HEK293 (cell line): Measurements from ENCODE around the gene ELOVL5.

Experiments used
- CTCF ChIA-PET: fragments of 350-600 bp; formaldehyde crosslinking; extraction: SDS; loops from one replicate; lab custom pipeline; 2021; ENCODE audit warnings: antibody characterized with exemption; lab: Yijun Ruan, JAX
- POLR2A ChIA-PET: fragments of 300-600 bp; formaldehyde crosslinking; extraction: SDS; loops from one replicate; lab custom pipeline; 2020; ENCODE audit warnings: antibody characterized with exemption, inconsistent platforms; lab: Yijun Ruan, JAX
- H3K27ac ChIP-seq: fragments of 200-500 bp; sonication (Bioruptor generic); 2 replicates; pipeline ENCODE4 v1.5.1; 2014; ENCODE audit warnings: low read depth, low read length, control low read depth, inconsistent platforms; ENCODE audit errors: extremely low read depth
- H3K36me3 ChIP-seq, 2 experiments: fragments of 200-500 bp in 1 of 2; sonication (Bioruptor generic) in 1 of 2; 1 replicate in 1 of 2; 2 replicates in 1 of 2; pipeline ENCODE4 v1.5.1; 2014 to 2017; ENCODE audit warnings: inconsistent platforms in 2 of 2, low read length in 2 of 2; ENCODE audit not compliant: control insufficient read depth in 2 of 2, insufficient read depth in 1 of 2
- H3K4me1 ChIP-seq: fragments of 200-500 bp; sonication (Bioruptor generic); 2 replicates; pipeline ENCODE4 v1.5.1; 2014; ENCODE audit warnings: mild to moderate bottlenecking, low read length, inconsistent platforms; ENCODE audit not compliant: control insufficient read depth, insufficient read depth
- H3K4me3 ChIP-seq: 2 replicates; pipeline ENCODE4 v1.5.1; 2011; ENCODE audit warnings: low read depth, mild to moderate bottlenecking, control low read depth, low read length, moderate library complexity
- H3K9me3 ChIP-seq: fragments of 200-500 bp; sonication (Bioruptor generic); 2 replicates; pipeline ENCODE4 v1.5.1; 2014; ENCODE audit warnings: low read depth, low read length, inconsistent platforms; ENCODE audit not compliant: control insufficient read depth, insufficient read depth
- ELK4 ChIP-seq: IDR thresholded peaks from 2 replicates; pipeline ENCODE4 v1.6.1; 2011; ENCODE audit warnings: mild to moderate bottlenecking, low read depth, low read length, borderline replicate concordance
- FEZF1 ChIP-seq: fragments of 450-650 bp; formaldehyde crosslinking; IDR thresholded peaks from 2 replicates; pipeline ENCODE4 v1.5.1; 2016; ENCODE audit warnings: missing biosample characterization, missing genetic modification characterization
- GFI1B ChIP-seq: fragments of 450-650 bp; formaldehyde crosslinking; IDR thresholded peaks from 2 replicates; pipeline ENCODE4 v1.5.1; 2016; ENCODE audit warnings: missing biosample characterization, missing genetic modification characterization
- OSR2 ChIP-seq: fragments of 450-650 bp; formaldehyde crosslinking; IDR thresholded peaks from 2 replicates; pipeline ENCODE4 v1.5.1; 2016; ENCODE audit warnings: missing biosample characterization, missing genetic modification characterization
- PRDM2 ChIP-seq: fragments of 450-650 bp; formaldehyde crosslinking; IDR thresholded peaks from 2 replicates; pipeline ENCODE4 v1.5.1; 2016; ENCODE audit warnings: missing biosample characterization, missing genetic modification characterization, borderline replicate concordance
- SCRT2 ChIP-seq: fragments of 450-650 bp; formaldehyde crosslinking; IDR thresholded peaks from 2 replicates; pipeline ENCODE4 v1.5.1; 2016; ENCODE audit warnings: missing biosample characterization, missing genetic modification characterization
- ZBTB1 ChIP-seq: fragments of 450-650 bp; formaldehyde crosslinking; IDR thresholded peaks from 2 replicates; pipeline ENCODE4 v1.5.1; 2016; ENCODE audit warnings: missing biosample characterization, missing genetic modification characterization
- ZBTB26 ChIP-seq: fragments of 450-650 bp; formaldehyde crosslinking; optimal IDR thresholded peaks from 2 replicates; pipeline ENCODE3; 2016; ENCODE audit warnings: missing biosample characterization, mild to moderate bottlenecking, missing genetic modification characterization
- ZNF138 ChIP-seq: fragments of 450-650 bp; formaldehyde crosslinking; IDR thresholded peaks from 2 replicates; pipeline ENCODE4 v1.5.1; 2016; ENCODE audit warnings: missing biosample characterization, missing genetic modification characterization, borderline replicate concordance
- ZNF350 ChIP-seq: fragments of 450-650 bp; formaldehyde crosslinking; IDR thresholded peaks from 2 replicates; pipeline ENCODE4 v1.5.0; 2017; ENCODE audit warnings: missing biosample characterization, mild to moderate bottlenecking, missing genetic modification characterization
- ZNF426 ChIP-seq: fragments of 450-650 bp; formaldehyde crosslinking; IDR thresholded peaks from 2 replicates; pipeline ENCODE4 v1.5.1; 2017; ENCODE audit warnings: missing biosample characterization, missing genetic modification characterization, mild to moderate bottlenecking, inconsistent platforms, moderate library complexity
- ZNF529 ChIP-seq: fragments of 450-650 bp; formaldehyde crosslinking; IDR thresholded peaks from 2 replicates; pipeline ENCODE4 v1.5.1; 2017; ENCODE audit warnings: missing genetic modification characterization, missing biosample characterization; ENCODE audit not compliant: insufficient replicate concordance
- ZNF701 ChIP-seq: fragments of 450-650 bp; formaldehyde crosslinking; IDR thresholded peaks from 2 replicates; pipeline ENCODE4 v1.5.1; 2016; ENCODE audit warnings: missing biosample characterization, missing genetic modification characterization
- ZNF843 ChIP-seq: fragments of 450-650 bp; formaldehyde crosslinking; IDR thresholded peaks from 2 replicates; pipeline ENCODE4 v1.5.1; 2016; ENCODE audit warnings: missing biosample characterization, missing genetic modification characterization

Gene ELOVL5

GRCh38 chr6:53338304-53338703 lies 10.4 kb downstream of the ELOVL5 start:
- CTCF ChIA-PET = interaction anchor here (0.6 to 1.2 kb wide), 6 partner anchors 9 to 167 kb away, joined by 3 to 4 read pairs (median 3); no protein-coding TSS in a partner anchor
- Histone ChIP-seq H3K9me3 (no peaks in the 10 kb centered on the region), H3K4me3 (no peak overlapping the region), H3K4me1 (peaks cover 9% of the 10 kb centered on the region), H3K36me3 (peaks cover 0 to 5% of the 10 kb centered on the region in 2 experiments; a peak in 1 of 3 replicates), H3K27ac (no peak overlapping the region)
- POLR2A ChIA-PET = no interaction called here
- TF ChIP-seq PRDM2 (tag by site-specific recombination) (no peak), ZBTB1 (no peak), ZBTB26 (tag by site-specific recombination) (no peak), ZNF426 (no peak), ZNF529 (tag by site-specific recombination) (no peak), ZNF701 (tag by site-specific recombination) (no peak), ELK4 (no peak), FEZF1 (tag by site-specific recombination) (no peak), ZNF843 (tag by site-specific recombination) (no peak), GFI1B (tag by site-specific recombination) (no peak), OSR2 (tag by site-specific recombination) (no peak)
- TF ChIP-seq, all 188 proteins: peak for 0

- Histone ChIP-seq H3K36me3 (peaks cover 0 to 5% of the 10 kb centered on the region in 2 experiments; a peak in 1 of 3 replicates), H3K27ac (no peak overlapping the region), H3K9me3 (no peaks in the 10 kb centered on the region), H3K4me1 (peaks cover 7% of the 10 kb centered on the region), H3K4me3 (no peak overlapping the region)
- POLR2A ChIA-PET = no interaction called here
- CTCF ChIA-PET = interaction anchor here (0.6 to 0.7 kb wide), 2 partner anchors 8 to 56 kb away, joined by 3 to 4 read pairs; no protein-coding TSS in a partner anchor
- TF ChIP-seq SCRT2 (tag by site-specific recombination) (peak; percentile 80), ZNF350 (tag by site-specific recombination) (no peak), ZNF138 (tag by site-specific recombination) (no peak)
These were observed 12.7 kb downstream of the ELOVL5 start for GRCh38 chr6:53336070-53336469.
